K562 (cell line): ENCODE data around the gene PRKD2. TPM values are rescaled to one million over a fixed set of nuclear protein-coding genes. Genes with fewer than 3 reads are reported as not detected.

Experiments
- ARHGAP35 ChIP-seq: fragments of 450-650 bp; IDR thresholded peaks from 2 replicates; pipeline ENCODE4 v1.6.1; 2018; ENCODE audit not compliant: partially characterized antibody
- ATF1 ChIP-seq, 2 experiments: fragments of 450-650 bp in 1 of 2; IDR thresholded peaks; 2 replicates each; pipeline ENCODE4 v1.6.1; 2016; ENCODE audit warnings: missing compliant biosample characterization in 1 of 2, missing genetic modification characterization in 1 of 2
- ESRRA ChIP-seq: fragments of 450-650 bp; IDR thresholded peaks from 2 replicates; pipeline ENCODE4 v1.6.1; 2014; ENCODE audit warnings: low read depth, mild to moderate bottlenecking, moderate library complexity, borderline replicate concordance
- FOS ChIP-seq: IDR thresholded peaks from 3 replicates; pipeline ENCODE4 v1.6.1; 2011; ENCODE audit not compliant: insufficient read length; ENCODE audit errors: extremely low read depth
- JUND ChIP-seq, 2 experiments: IDR thresholded peaks; 2 replicates in 1 of 2; 3 replicates in 1 of 2; pipeline ENCODE4 v1.6.1; 2011; ENCODE audit warnings: borderline replicate concordance in 2 of 2, low read depth in 2 of 2, low read length in 2 of 2, improper control_type of control experiment in 1 of 2, missing biosample characterization in 1 of 2, missing genetic modification characterization in 1 of 2, missing genetic modification reagents in 1 of 2
- NR0B1 ChIP-seq: fragments of 450-650 bp; IDR thresholded peaks from one replicate; pipeline ENCODE4 v1.6.1; 2018; ENCODE audit warnings: mild to moderate bottlenecking, moderate library complexity; ENCODE audit not compliant: partially characterized antibody
- SMAD3 ChIP-seq: fragments of 450-650 bp; formaldehyde crosslinking; conservative IDR thresholded peaks from 2 replicates; pipeline ENCODE4 v1.4.0; 2020; ENCODE audit warnings: mild to moderate bottlenecking
- STAG1 ChIP-seq: sonication (generic); formaldehyde crosslinking; IDR thresholded peaks from 2 replicates; pipeline ENCODE4 v1.5.0; 2020; ENCODE audit warnings: missing genetic modification reagents, borderline replicate concordance
- TEAD1 ChIP-seq, 2 experiments: fragments of 450-650 bp in 1 of 2; sonication (generic) in 1 of 2; formaldehyde crosslinking; IDR thresholded peaks; 2 replicates each; pipeline versions ENCODE4 v1.4.0 to v1.8.0; 2020 to 2022; ENCODE audit warnings: mild to moderate bottlenecking in 2 of 2, missing genetic modification reagents in 1 of 2
- TRIM28 ChIP-seq: fragments of 450-650 bp; IDR thresholded peaks from 2 replicates; pipeline ENCODE4 v1.6.1; 2017
- ZNF174 ChIP-seq: fragments of 250-450 bp; sonication (Bioruptor Pico); IDR thresholded peaks from 2 replicates; pipeline ENCODE4 v1.4.0; 2020; ENCODE audit warnings: mild to moderate bottlenecking
- ZNF263 ChIP-seq: sonication (generic); formaldehyde crosslinking; IDR thresholded peaks from 2 replicates; pipeline ENCODE4 v1.8.0; 2022; ENCODE audit warnings: mild to moderate bottlenecking, missing genetic modification reagents, borderline replicate concordance
- ZNF316 ChIP-seq: fragments of 450-650 bp; IDR thresholded peaks from 2 replicates; pipeline ENCODE4 v1.6.1; 2016
- ZNF324 ChIP-seq: fragments of 250-450 bp; sonication (Bioruptor Pico); IDR thresholded peaks from 2 replicates; pipeline ENCODE4 v1.4.0; 2020; ENCODE audit warnings: mild to moderate bottlenecking
- polyA plus RNA-seq, 8 experiments: library from polyadenylated mRNA; depleted of rRNA in 4 of 8; stranded (reverse) in 5 of 8; unstranded in 3 of 8; fragments of >200 nt; fragmentation: Nextera tagmentation in 2 of 8; fragmentation: Illumina TruSeq in 1 of 8; extraction: Ambion mirVana in 2 of 8; extraction: Trizol in 1 of 8; gene quantifications; 2 replicates each; pipeline versions ENCODE4 v1.2.1 to v1.2.3, GENCODE V29; 2011 to 2014; ENCODE audit warnings: inconsistent platforms in 1 of 8, missing spikeins in 1 of 8
- total RNA-seq, 7 experiments: library from RNA; depleted of rRNA in 6 of 7; stranded (reverse); fragments of >200 nt in 6 of 7; fragmentation: Illumina TruSeq in 2 of 7; extraction: Trizol in 2 of 7; gene quantifications; 2 replicates each; pipeline versions ENCODE4 v1.2.1 to v1.2.3, GENCODE V29; 2011 to 2021; ENCODE audit warnings: low replicate concordance in 1 of 7
- TF ChIP-seq, protein P1 (sequence below): sonication (generic); formaldehyde crosslinking; IDR thresholded peaks from 2 replicates; pipeline ENCODE4 v1.8.1; 2023; ENCODE audit warnings: mild to moderate bottlenecking, missing genetic modification reagents
- TF ChIP-seq, protein P2 (sequence below): sonication (generic); formaldehyde crosslinking; IDR thresholded peaks from 2 replicates; pipeline ENCODE4 v1.8.1; 2023; ENCODE audit warnings: mild to moderate bottlenecking, missing genetic modification reagents

Gene PRKD2
- total and polyA plus RNA-seq, 9 of the 15 experiments (the other 6 are each of a cell fraction or from before 2014, with no cell fraction given): 1.8 to 60.0 (median 15.0) TPM

DNA sequence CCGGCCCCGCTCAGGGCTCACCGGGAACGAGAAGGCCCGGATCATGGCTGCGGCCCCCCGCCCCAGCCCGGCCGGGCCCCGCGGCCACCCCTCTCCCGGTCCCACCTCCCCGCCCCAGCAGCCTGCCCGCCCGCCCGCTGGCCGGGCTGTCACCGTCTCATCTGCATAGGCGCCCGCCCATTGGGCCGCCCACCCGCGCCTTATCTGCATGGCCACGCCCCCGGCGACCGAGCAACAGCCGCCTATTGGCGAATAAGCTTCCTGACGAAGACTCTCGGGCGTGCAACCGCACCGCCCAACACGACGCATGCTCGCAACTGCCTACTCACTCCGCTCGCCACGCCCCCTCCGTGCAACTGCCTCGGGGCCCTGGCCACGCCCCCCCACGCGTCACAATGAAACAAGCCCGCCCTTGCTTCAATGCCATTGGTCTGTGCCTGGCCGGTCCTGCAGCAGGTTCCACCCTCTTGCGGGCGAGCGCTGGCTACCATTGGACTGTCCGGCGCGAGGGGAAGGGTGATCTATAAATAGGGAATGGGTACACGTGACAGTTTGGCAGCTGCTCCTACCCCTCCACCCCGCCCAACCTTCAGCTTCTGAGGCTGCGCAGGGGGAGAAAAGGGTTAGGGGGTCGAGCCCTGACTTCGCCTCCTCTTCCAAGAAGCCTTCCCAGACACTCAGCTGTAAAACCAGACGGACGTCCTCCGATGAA is 55.7 kb downstream of the PRKD2 start, which contains the start of gene DACT3 (continued):
- TF ChIP-seq, protein P1, sequence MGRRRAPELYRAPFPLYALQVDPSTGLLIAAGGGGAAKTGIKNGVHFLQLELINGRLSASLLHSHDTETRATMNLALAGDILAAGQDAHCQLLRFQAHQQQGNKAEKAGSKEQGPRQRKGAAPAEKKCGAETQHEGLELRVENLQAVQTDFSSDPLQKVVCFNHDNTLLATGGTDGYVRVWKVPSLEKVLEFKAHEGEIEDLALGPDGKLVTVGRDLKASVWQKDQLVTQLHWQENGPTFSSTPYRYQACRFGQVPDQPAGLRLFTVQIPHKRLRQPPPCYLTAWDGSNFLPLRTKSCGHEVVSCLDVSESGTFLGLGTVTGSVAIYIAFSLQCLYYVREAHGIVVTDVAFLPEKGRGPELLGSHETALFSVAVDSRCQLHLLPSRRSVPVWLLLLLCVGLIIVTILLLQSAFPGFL (CRISPR knock-in tag): no peak
- TF ChIP-seq FOS (peak; percentile 60), ARHGAP35 (no peak), ZNF316 (no peak), SMAD3 (no peak), ZNF174 (CRISPR knock-in tag) (no peak), ATF1 (CRISPR knock-in tag; IDR thresholded peaks at IDR 0.05) (no peak), ATF1 (tag; IDR thresholded peaks at IDR 0.05) (peak; percentile 94), ZNF263 (no peak), ZNF324 (no peak), TRIM28 (no peak), TEAD1 (CRISPR knock-in tag; IDR thresholded peaks at IDR 0.05) (no peak), NR0B1 (no peak), JUND (IDR thresholded peaks at IDR 0.05; ENCODE audit: borderline replicate concordance, low read depth, low read length) (no peak), JUND (tag; IDR thresholded peaks at IDR 0.05; ENCODE audit: borderline replicate concordance, low read depth, low read length) (no peak), ESRRA (no peak), STAG1 (no peak)
- TF ChIP-seq, protein P2, sequence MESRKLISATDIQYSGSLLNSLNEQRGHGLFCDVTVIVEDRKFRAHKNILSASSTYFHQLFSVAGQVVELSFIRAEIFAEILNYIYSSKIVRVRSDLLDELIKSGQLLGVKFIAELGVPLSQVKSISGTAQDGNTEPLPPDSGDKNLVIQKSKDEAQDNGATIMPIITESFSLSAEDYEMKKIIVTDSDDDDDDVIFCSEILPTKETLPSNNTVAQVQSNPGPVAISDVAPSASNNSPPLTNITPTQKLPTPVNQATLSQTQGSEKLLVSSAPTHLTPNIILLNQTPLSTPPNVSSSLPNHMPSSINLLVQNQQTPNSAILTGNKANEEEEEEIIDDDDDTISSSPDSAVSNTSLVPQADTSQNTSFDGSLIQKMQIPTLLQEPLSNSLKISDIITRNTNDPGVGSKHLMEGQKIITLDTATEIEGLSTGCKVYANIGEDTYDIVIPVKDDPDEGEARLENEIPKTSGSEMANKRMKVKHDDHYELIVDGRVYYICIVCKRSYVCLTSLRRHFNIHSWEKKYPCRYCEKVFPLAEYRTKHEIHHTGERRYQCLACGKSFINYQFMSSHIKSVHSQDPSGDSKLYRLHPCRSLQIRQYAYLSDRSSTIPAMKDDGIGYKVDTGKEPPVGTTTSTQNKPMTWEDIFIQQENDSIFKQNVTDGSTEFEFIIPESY: no peak
